ENCODE data around the gene PLA1A.

PLA1A gene

DNA sequence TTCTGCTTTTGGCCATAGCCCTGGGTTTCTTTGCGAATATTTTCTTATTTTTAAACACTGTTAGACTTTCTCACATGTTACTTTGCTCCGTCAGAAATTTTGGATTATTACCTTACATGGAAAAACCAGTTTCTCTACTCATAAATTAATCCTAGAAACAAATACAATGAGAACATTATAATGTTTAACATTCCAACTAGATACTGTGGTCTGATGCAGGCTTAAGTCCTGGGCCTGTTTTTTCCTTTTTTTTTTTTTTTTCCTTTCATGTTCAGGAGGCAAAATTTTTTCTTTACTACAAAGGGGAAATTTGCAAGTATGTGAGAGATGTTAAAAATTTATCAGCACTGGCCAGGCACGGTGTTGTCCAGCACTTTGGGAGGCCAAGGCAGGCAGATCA is 33.8 kb downstream of the PLA1A start:
- H3K27ac ChIP-seq (ENCODE audit: low read length), result no peak overlapping the region
- no peaks in the 10 kb centered on the region for H3K4me1 ChIP-seq (ENCODE audit: insufficient read depth, low read length)
- H3K36me3 ChIP-seq (ENCODE audit: insufficient read depth, low read depth, low read length), result no peaks in the 10 kb centered on the region
- H3K4me3 ChIP-seq (ENCODE audit: low read length), result no peak overlapping the region
- no peaks in the 10 kb centered on the region for H3K9me3 ChIP-seq (ENCODE audit: insufficient read depth, low read depth, low read length)
- no peaks in the 10 kb centered on the region for H3K27me3 ChIP-seq (ENCODE audit: insufficient read depth, low read length)
- no peak overlapping the region for H3K9ac ChIP-seq (ENCODE audit: low read depth, low read length)

DNA sequence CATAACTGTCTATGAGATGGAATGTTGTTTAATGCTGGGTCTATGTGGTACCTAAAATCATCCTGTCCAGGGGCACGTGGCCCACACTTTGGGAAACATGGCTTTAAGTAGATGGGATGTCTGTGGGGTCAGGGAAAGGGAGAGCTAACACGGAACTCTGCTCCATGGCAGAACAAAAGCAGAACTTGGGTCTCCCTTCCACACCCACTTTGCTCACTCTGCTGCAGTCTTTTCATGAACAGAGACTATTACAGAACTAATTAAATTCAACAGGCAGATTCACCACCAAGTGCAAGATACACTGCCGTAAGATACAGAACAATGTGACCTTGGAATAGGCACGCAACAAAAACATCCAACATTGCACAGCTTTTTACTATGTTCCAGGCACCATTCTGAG is 34.5 kb downstream of the PLA1A start:
- H3K9me3 ChIP-seq (ENCODE audit: insufficient read depth, low read depth, low read length), result no peaks in the 10 kb centered on the region
- no peaks in the 10 kb centered on the region for H3K27me3 ChIP-seq (ENCODE audit: insufficient read depth, low read length)
- H3K27ac ChIP-seq (ENCODE audit: low read length), result no peak overlapping the region
- no peak overlapping the region for H3K9ac ChIP-seq (ENCODE audit: low read depth, low read length)
- H3K4me3 ChIP-seq (ENCODE audit: low read length), result no peak overlapping the region
- H3K4me1 ChIP-seq (ENCODE audit: insufficient read depth, low read length), result no peaks in the 10 kb centered on the region
- H3K36me3 ChIP-seq (ENCODE audit: insufficient read depth, low read depth, low read length), result no peaks in the 10 kb centered on the region

DNA sequence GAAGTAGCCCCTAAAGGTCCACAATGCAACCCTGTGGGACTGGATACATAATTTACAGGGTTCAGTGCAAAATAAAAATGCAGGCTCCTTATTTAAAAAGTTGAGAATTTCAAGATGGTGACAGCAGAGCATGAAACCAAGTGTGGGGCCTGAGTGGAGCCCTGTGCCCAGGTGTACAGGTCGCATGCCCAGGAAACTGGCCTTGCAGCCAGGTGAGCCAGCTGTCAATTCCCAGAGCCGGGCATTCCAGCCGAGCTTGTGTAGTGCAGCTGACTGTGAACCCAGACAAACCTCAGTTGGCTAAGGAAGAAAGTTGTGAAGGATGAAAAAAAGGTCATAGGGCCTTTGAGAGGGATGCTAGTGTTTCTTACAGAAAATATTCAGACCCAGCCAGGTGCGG is 35.1 kb downstream of the PLA1A start:
- Histone ChIP-seq H3K9ac (ENCODE audit: low read depth, low read length) (no peak overlapping the region), H3K27me3 (ENCODE audit: insufficient read depth, low read length) (no peaks in the 10 kb centered on the region), H3K36me3 (ENCODE audit: insufficient read depth, low read depth, low read length) (no peaks in the 10 kb centered on the region), H3K4me3 (ENCODE audit: low read length) (no peak overlapping the region), H3K4me1 (ENCODE audit: insufficient read depth, low read length) (no peaks in the 10 kb centered on the region), H3K9me3 (ENCODE audit: insufficient read depth, low read depth, low read length) (no peaks in the 10 kb centered on the region), H3K27ac (ENCODE audit: low read length) (no peak overlapping the region)

DNA sequence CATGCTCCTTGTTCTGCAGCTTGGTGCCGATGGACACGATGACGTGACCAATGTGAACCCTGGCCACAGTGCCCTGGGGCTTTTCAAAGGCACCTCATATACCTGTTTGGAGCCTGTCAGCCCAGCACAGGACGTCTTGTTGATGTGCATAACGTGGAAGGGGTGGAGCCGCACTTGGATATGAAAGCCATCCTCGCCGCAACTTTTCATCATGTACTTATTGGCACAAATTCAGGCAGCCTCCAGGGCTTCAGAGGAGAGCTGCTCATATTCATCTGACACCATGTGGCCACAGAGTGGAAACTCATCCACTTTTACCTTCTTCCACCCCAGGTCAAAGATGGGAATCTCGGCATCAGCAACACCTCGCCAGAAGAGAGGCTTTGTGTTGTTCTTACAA is 38.0 kb downstream of the PLA1A start:
- no peaks in the 10 kb centered on the region for H3K4me1 ChIP-seq (ENCODE audit: insufficient read depth, low read length)
- no peaks in the 10 kb centered on the region for H3K36me3 ChIP-seq (ENCODE audit: insufficient read depth, low read depth, low read length)
- H3K9ac ChIP-seq (ENCODE audit: low read depth, low read length), result no peak overlapping the region
- no peak overlapping the region for H3K4me3 ChIP-seq (ENCODE audit: low read length)
- no peaks in the 10 kb centered on the region for H3K9me3 ChIP-seq (ENCODE audit: insufficient read depth, low read depth, low read length)
- no peaks in the 10 kb centered on the region for H3K27me3 ChIP-seq (ENCODE audit: insufficient read depth, low read length)
- no peak overlapping the region for H3K27ac ChIP-seq (ENCODE audit: low read length)

DNA sequence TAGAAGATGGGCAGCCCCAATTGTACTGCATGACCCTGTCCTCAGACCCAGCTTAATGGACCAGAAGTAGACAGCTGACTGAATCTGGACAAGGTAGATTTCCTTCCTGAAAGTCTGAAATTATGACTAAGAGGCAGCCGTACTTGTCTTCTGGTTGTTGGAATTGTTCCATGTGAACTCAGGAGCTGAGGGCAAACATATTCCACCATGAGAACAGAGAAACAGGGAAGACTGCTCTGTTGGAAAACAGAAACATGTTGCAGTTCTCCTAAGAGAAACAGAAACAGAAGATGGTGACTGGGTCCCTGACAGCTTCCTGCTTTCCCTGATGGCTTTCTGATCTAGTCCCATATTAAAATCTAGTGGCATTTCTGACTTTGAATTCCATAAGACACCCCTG is 38.6 kb downstream of the PLA1A start:
- Histone ChIP-seq H3K27ac (ENCODE audit: low read length) (no peak overlapping the region), H3K4me1 (ENCODE audit: insufficient read depth, low read length) (no peaks in the 10 kb centered on the region), H3K27me3 (ENCODE audit: insufficient read depth, low read length) (no peaks in the 10 kb centered on the region), H3K9ac (ENCODE audit: low read depth, low read length) (no peak overlapping the region), H3K9me3 (ENCODE audit: insufficient read depth, low read depth, low read length) (no peaks in the 10 kb centered on the region), H3K36me3 (ENCODE audit: insufficient read depth, low read depth, low read length) (no peaks in the 10 kb centered on the region), H3K4me3 (ENCODE audit: low read length) (no peak overlapping the region)

DNA sequence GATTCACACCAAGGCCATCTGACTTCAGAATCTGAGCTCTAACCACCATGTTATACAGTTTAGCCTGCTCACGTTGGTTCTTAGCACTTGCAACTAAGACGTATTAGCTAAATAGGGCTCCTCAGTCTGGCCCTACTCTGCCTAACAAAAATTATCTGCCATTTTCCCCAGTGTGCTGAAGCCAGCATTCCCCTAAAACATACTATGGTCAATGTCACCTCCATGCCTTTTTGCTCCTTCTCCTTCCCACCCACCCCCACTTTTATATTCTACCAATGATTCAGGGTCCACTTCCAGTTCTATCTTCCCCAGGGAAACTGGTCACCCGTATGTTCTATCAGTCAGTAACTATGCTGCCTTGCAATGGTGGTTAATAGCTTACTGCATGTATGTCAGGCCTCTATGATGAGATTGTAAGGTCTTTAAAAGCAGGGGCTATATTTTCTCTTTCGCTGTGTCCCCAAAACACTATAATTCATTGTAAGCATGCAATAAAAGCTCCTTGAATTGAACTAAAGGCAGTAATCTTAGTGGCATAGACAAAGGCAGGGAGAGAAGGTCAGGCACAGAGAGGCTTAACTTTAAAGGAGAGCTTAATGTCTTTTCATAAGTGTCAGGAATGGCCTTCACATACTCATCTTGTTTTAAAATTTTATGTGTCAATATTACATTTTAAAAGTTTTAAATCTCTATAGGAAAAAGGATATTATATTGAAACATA is 39.4 kb downstream of the PLA1A start:
- H3K9ac ChIP-seq (ENCODE audit: low read depth, low read length), result no peak overlapping the region

DNA sequence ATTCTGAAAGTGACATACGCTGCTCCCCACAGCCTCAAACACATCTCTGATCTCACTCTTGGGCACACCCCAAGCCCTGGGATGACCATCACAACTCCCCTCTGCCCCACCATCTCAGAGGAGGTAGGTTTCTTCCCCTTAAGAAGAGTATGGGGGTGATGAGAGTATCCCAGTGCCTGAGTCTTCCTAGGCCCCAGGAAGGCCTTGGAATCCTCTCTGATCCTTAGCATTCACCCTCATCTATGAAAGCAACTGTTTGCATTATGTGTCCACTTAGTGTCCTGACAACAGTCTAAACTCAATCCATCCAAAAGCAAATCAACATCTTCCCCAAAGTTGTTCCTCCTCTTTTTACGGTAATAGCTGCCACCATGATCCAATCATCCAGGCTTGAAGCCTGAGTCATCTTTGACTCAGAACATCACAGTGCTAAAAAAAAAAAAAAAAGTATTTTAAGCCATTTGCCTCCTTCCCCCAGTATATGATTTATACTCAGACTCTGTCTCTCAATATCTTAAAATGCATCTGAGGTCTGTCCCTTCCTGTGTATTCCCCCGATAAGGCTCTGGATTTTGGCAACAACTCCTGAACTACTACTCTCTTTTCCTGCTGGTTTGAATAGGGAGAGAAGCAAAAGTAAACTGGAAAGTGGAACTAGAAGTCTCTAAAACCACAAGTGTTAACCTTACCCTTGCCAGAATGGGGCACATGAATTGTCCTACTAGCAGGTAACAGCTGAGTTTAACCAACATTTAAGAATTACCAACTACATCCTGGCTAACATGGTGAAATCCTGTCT is 40.2 kb downstream of the PLA1A start:
- Histone ChIP-seq H3K27me3 (ENCODE audit: insufficient read depth, low read length) (no peaks in the 10 kb centered on the region), H3K27ac (ENCODE audit: low read length) (no peak overlapping the region), H3K9ac (ENCODE audit: low read depth, low read length) (no peak overlapping the region)

More for the DNA sequence above, 39.4 kb downstream of the PLA1A start:
- Histone ChIP-seq H3K36me3 (ENCODE audit: insufficient read depth, low read depth, low read length) (no peaks in the 10 kb centered on the region), H3K4me3 (ENCODE audit: low read length) (no peak overlapping the region), H3K27ac (ENCODE audit: low read length) (no peak overlapping the region), H3K27me3 (ENCODE audit: insufficient read depth, low read length) (no peaks in the 10 kb centered on the region), H3K4me1 (ENCODE audit: insufficient read depth, low read length) (no peaks in the 10 kb centered on the region), H3K9me3 (ENCODE audit: insufficient read depth, low read depth, low read length) (no peaks in the 10 kb centered on the region)

DNA sequence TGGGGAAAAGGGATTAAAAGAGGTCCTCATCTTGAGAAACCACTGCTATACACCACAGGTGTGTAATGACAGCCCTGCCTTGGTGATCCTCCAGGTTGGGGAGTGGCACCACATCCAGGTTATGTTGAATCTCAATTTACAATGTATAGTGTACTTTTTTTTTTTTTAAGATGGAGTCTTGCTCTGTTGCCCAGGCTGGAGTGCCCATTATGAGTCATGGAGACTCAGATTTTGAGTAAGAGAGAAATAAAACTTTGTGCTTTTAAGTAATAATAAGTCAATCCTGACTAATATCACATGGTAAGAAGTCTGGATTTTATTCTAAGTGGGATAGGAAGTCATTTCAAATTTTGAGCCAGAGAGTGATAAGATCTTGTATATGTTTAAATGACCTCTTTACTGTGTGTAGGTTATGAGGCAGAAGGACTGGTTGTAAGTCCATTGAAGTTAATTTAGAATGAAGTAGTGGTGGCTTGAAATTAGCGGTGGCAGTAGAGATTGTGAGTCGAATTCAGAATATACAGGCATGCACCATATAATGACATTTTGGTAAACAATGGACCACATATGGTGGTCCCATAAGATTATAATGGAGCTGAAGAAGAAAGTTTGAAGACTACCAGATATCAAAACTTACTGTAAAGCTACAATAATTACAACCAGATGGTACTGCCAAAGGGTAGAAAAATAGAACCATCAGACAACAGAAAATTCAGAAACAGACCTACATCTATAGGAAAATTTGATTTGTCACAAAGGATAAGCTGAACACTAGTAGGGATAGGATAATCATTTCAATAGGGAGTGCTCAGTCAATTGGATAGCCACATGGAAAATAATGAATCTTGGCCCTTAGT is 42.0 kb downstream of the PLA1A start:
- no peak overlapping the region for H3K27ac ChIP-seq (ENCODE audit: low read length)
- H3K9ac ChIP-seq (ENCODE audit: low read depth, low read length), result no peak overlapping the region
- no peaks in the 10 kb centered on the region for H3K9me3 ChIP-seq (ENCODE audit: insufficient read depth, low read depth, low read length)
- H3K36me3 ChIP-seq (ENCODE audit: insufficient read depth, low read depth, low read length), result no peaks in the 10 kb centered on the region
- no peaks in the 10 kb centered on the region for H3K27me3 ChIP-seq (ENCODE audit: insufficient read depth, low read length)
- H3K4me1 ChIP-seq (ENCODE audit: insufficient read depth, low read length), result no peaks in the 10 kb centered on the region
- no peak overlapping the region for H3K4me3 ChIP-seq (ENCODE audit: low read length)

More for the DNA sequence above, 40.2 kb downstream of the PLA1A start:
- Histone ChIP-seq H3K36me3 (ENCODE audit: insufficient read depth, low read depth, low read length) (no peaks in the 10 kb centered on the region), H3K4me1 (ENCODE audit: insufficient read depth, low read length) (no peaks in the 10 kb centered on the region), H3K9me3 (ENCODE audit: insufficient read depth, low read depth, low read length) (no peaks in the 10 kb centered on the region), H3K4me3 (ENCODE audit: low read length) (no peak overlapping the region)

DNA sequence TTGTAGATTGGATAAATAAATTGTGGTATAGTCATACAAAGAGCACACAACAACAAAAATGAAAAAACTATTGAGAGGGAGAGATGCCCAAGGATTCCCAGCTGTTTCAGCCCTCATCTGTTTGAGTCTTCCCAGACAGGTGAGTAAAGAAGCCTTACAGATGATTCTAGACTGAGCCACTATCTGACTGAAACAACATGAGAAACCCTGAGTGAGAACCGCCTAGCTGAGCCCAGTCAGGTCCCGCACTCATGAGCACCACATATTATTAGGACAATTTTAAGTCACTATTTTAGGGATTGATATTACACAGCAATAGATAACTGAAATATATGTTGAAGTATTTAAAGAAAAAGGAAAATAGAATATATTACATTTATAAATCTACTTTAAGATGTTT is 43.7 kb downstream of the PLA1A start:
- Histone ChIP-seq H3K4me1 (ENCODE audit: insufficient read depth, low read length) (no peaks in the 10 kb centered on the region), H3K4me3 (ENCODE audit: low read length) (no peak overlapping the region), H3K27ac (ENCODE audit: low read length) (no peak overlapping the region), H3K27me3 (ENCODE audit: insufficient read depth, low read length) (no peaks in the 10 kb centered on the region), H3K9me3 (ENCODE audit: insufficient read depth, low read depth, low read length) (no peaks in the 10 kb centered on the region), H3K9ac (ENCODE audit: low read depth, low read length) (no peak overlapping the region), H3K36me3 (ENCODE audit: insufficient read depth, low read depth, low read length) (no peaks in the 10 kb centered on the region)

DNA sequence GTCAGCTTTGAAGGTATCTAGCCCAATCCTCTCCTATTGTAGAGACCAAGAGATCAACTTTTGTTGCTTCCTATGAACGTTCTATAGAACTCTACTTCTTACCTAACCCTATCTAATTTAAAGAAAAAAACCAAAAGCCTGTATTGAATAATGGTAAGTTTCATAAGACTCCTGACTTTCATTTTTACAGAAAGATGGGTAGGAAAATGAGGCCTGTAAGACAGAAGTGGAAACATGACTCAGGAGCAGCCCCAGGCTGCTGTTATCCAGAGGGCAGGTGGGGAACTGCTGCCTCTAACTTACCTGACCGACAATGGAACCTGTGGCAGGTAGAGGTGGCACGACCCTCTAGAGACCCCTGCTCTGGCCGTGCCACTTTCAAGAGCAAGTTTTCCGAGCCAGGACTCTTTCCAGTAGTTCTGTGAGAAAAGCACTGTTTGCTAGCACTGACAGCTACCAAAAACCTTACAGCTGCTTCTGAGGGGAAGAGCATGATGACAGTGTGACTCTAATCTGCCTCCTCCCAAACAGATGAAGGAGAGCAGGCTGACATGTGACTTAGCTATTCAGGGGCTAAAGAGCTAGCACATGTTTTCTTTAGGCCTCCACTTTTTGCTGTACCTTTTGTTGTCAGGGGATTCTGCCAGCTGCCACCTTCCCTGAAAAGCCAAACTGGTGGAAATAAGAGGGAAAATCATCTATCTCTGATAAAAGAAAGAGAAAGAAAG is 45.2 kb downstream of the PLA1A start:
- Histone ChIP-seq H3K9ac (ENCODE audit: low read depth, low read length) (no peak overlapping the region), H3K9me3 (ENCODE audit: insufficient read depth, low read depth, low read length) (no peaks in the 10 kb centered on the region), H3K4me1 (ENCODE audit: insufficient read depth, low read length) (peaks cover 10% of the 10 kb centered on the region), H3K27ac (ENCODE audit: low read length) (no peak overlapping the region), H3K36me3 (ENCODE audit: insufficient read depth, low read depth, low read length) (no peaks in the 10 kb centered on the region), H3K27me3 (ENCODE audit: insufficient read depth, low read length) (no peaks in the 10 kb centered on the region), H3K4me3 (ENCODE audit: low read length) (no peak overlapping the region)

DNA sequence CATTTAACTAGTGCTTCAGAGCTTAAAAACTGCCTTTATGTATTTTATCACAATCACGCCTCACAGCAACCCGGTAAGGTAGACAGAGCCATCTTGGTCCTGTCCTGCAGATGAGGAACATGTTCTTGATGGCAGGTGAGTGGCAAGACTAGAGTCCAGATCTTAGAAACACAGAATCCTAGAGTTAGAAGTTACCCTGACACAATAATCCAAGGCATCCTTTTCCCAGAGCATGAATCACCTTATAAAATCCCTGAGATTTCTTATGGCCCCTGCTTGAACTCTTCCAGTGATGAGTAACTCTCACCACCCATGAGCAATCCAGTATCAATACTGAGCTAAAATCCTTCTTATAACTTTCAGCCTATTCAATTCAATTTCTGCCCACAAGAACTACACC is 45.8 kb downstream of the PLA1A start:
- no peak overlapping the region for H3K27ac ChIP-seq (ENCODE audit: low read length)
- H3K4me3 ChIP-seq (ENCODE audit: low read length), result no peak overlapping the region
- H3K9ac ChIP-seq (ENCODE audit: low read depth, low read length), result no peak overlapping the region
- H3K9me3 ChIP-seq (ENCODE audit: insufficient read depth, low read depth, low read length), result no peaks in the 10 kb centered on the region
- H3K27me3 ChIP-seq (ENCODE audit: insufficient read depth, low read length), result no peaks in the 10 kb centered on the region
- peaks cover 10% of the 10 kb centered on the region for H3K4me1 ChIP-seq (ENCODE audit: insufficient read depth, low read length)
- H3K36me3 ChIP-seq (ENCODE audit: insufficient read depth, low read depth, low read length), result no peaks in the 10 kb centered on the region

All from iPS-20b (cell line).